Forelimb muscle (tissue), 1 donor: ENCODE results near the gene GCSH. TPM values are rescaled to one million over a fixed set of nuclear protein-coding genes. Genes with fewer than 3 reads are reported as not detected.
A peak's percentile ranks its signal among the peaks of the same experiment; 100 is the strongest.

Source experiments
- DNase-seq: peaks from one replicate; pipeline ENCODE4 v3.0.0-alpha.2; 2013; ENCODE audit warnings: low read depth
- polyA plus RNA-seq: library from polyadenylated mRNA; unstranded; fragments of 120-200 nt; gene quantifications from one replicate; pipeline ENCODE4 v1.2.1, GENCODE V29; 2013; ENCODE audit not compliant: insufficient read length

GCSH gene
- polyA plus RNA-seq, 1 donor: 49.2 TPM

GRCh38 chr16:81053761-81054160 is 42.4 kb downstream of the GCSH start:
- DNase-seq: no peak

- DNase-seq: no peak
These were observed 53.4 kb downstream of the GCSH start for GRCh38 chr16:81042821-81043220.

DNA sequence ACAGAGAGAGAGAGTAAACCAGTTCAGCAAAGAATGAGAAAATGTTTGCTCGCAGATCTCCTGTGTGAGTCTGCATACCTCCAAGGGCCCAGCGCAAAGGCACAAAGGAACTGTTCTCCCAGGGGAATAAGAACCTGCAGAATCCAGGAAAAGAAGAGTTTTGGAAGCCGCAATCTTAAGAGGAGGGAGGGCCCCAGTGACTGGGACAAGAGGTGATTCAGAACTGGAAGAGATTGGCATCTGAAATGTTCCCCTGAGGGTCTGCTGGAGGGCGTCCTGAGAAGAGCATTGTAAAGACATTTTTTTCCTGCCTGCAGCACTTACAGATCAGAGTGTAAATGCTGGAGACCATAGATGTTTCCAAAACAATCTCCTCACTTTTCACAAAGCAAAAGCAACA is 54.5 kb downstream of the GCSH start:
- DNase-seq: no peak

- no peak for DNase-seq
These were observed 55.4 kb downstream of the GCSH start for GRCh38 chr16:81040842-81041241.

GRCh38 chr16:81040131-81040530 is 56.1 kb downstream of the GCSH start:
- no peak for DNase-seq

GRCh38 chr16:81036751-81037350 is 59.3 kb downstream of the GCSH start:
- DNase-seq: no peak

DNA sequence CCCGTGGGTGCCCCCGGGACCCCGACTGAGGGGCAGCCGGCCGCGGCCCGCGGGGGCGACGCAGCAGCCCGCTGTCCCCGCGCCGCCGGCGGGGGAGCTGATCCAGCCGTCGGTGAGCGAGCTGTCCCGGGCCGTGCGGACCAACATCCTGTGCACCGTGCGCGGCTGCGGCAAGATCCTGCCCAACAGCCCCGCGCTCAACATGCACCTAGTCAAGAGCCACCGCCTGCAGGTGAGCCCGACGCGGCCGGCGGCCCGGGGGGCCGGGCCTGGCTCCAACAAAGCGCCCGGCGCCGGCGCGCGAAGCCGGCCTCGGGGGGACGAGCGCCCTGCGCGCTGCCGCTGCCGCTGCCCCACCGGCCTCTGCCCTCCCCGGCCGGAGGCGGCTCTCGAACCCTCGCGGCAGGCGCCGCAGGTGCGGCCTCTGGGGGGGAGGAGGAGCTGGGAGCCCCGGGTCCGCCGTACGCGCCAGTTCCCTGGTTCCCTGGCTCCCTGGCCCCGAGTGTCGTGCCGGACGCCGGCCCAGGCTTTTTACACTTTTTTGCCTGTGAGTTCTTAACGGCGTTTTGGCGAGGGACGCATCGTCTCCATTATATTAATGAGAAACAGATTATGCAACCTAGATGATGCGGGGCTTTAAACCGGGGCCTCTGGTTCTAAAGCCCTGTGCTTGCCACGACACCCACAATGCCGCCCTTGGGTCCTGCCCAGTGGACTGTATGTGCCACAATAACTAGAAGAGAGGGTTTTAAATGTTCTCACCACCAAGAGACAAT is 60.0 kb downstream of the GCSH start:
- DNase-seq: no peak

GRCh38 chr16:81035398-81035974 is 60.7 kb downstream of the GCSH start, which contains the start of gene ATMIN:
ATMIN (plus strand) TSS chr16:81035842; CDS start chr16:81035871, 29 bp downstream.
- DNase-seq: peak; percentile 53

Other genes with a start within 250 kb of the GCSH start
- gene CMC2, start 89.5 kb downstream of the GCSH start, polyA plus RNA-seq: 35.4 TPM
- gene CENPN, start 89.2 kb downstream of the GCSH start, polyA plus RNA-seq: 10.0 TPM
- gene ATMIN, start 60.6 kb downstream of the GCSH start, polyA plus RNA-seq: 28.2 TPM
- 0.19 TPM for gene C16orf46, start 19.2 kb downstream of the GCSH start, polyA plus RNA-seq
- gene BCO1, start 142.3 kb upstream of the GCSH start, polyA plus RNA-seq: 0.05 TPM
- 2.7 TPM for gene GAN, start 218.6 kb upstream of the GCSH start, polyA plus RNA-seq